KMS-11 (cell line): ENCODE results near the gene AMIGO2.

Experiments used
- H2AFZ ChIP-seq: fragments of 200-600 bp; sonication (generic); 2 replicates; pipeline ENCODE4 v1.6.1; 2016; ENCODE audit warnings: antibody characterized with exemption, mixed run types, low read depth
- H3K27ac ChIP-seq: fragments of 200-600 bp; sonication (generic); 2 replicates; pipeline ENCODE4 v1.6.1; 2016; ENCODE audit warnings: mild to moderate bottlenecking, mixed run types
- H3K27me3 ChIP-seq: fragments of 200-600 bp; sonication (generic); 2 replicates; pipeline ENCODE4 v1.6.1; 2017; ENCODE audit warnings: mild to moderate bottlenecking, low read depth, mixed run types, moderate library complexity; ENCODE audit not compliant: insufficient read depth
- H3K36me3 ChIP-seq: fragments of 200-600 bp; sonication (generic); 2 replicates; pipeline ENCODE4 v1.6.1; 2017; ENCODE audit warnings: mild to moderate bottlenecking, mixed run types; ENCODE audit not compliant: insufficient read depth
- H3K4me1 ChIP-seq: fragments of 200-600 bp; sonication (generic); 2 replicates; pipeline ENCODE4 v1.6.1; 2016; ENCODE audit warnings: mild to moderate bottlenecking, low read depth, mixed run types; ENCODE audit not compliant: poor library complexity, severe bottlenecking
- H3K4me2 ChIP-seq: fragments of 200-600 bp; sonication (generic); 2 replicates; pipeline ENCODE4 v1.7.0; 2016; ENCODE audit warnings: mild to moderate bottlenecking, mixed run types
- H3K4me3 ChIP-seq: fragments of 200-600 bp; sonication (generic); IDR thresholded peaks from 2 replicates; pipeline ENCODE4 v1.6.1; 2017; ENCODE audit warnings: low read depth, low read length, mixed read lengths; ENCODE audit not compliant: insufficient read depth
- H3K79me2 ChIP-seq: fragments of 200-600 bp; sonication (generic); 2 replicates; pipeline ENCODE4 v1.6.1; 2016; ENCODE audit warnings: low read depth, mixed run types; ENCODE audit not compliant: insufficient read depth
- H3K9ac ChIP-seq: fragments of 200-600 bp; sonication (generic); 2 replicates; pipeline ENCODE4 v1.6.1; 2016; ENCODE audit warnings: mild to moderate bottlenecking, mixed run types
- H4K20me1 ChIP-seq: fragments of 200-600 bp; sonication (generic); 2 replicates; pipeline ENCODE4 v1.6.1; 2016; ENCODE audit warnings: mild to moderate bottlenecking, mixed run types; ENCODE audit not compliant: insufficient read depth
- CTCF ChIP-seq: fragments of 200-600 bp; sonication (generic); conservative IDR thresholded peaks from 2 replicates; pipeline ENCODE4 v1.6.1; 2017; ENCODE audit warnings: low read depth, mild to moderate bottlenecking, antibody characterized with exemption, low read length, moderate library complexity, mixed read lengths

Gene AMIGO2

GRCh38 chr12:47084172-47084571 lies 4.4 kb upstream of the AMIGO2 start:
- Histone ChIP-seq H3K27me3 (no peaks in the 10 kb centered on the region), H3K9ac (no peak overlapping the region)

GRCh38 chr12:47082796-47083621 lies 3.2 kb upstream of the AMIGO2 start:
- no peak overlapping the region for H2AFZ ChIP-seq
- no peaks in the 10 kb centered on the region for H3K79me2 ChIP-seq
- H3K36me3 ChIP-seq: no peaks in the 10 kb centered on the region
- H3K27ac ChIP-seq: no peak overlapping the region
- H3K27me3 ChIP-seq: no peaks in the 10 kb centered on the region
- no peak overlapping the region for H3K4me2 ChIP-seq
- TF ChIP-seq CTCF: no peak
- H4K20me1 ChIP-seq: no peaks in the 10 kb centered on the region
- no peak overlapping the region for H3K4me3 ChIP-seq
- H3K4me1 ChIP-seq: no peaks in the 10 kb centered on the region
- H3K9ac ChIP-seq: no peak overlapping the region

More at GRCh38 chr12:47084172-47084571, 4.4 kb upstream of the AMIGO2 start:
- H3K4me3 ChIP-seq: no peak overlapping the region
- H3K27ac ChIP-seq: no peak overlapping the region
- no peaks in the 10 kb centered on the region for H3K79me2 ChIP-seq
- H3K4me1 ChIP-seq: no peaks in the 10 kb centered on the region
- H3K4me2 ChIP-seq: no peak overlapping the region
- no peak overlapping the region for H2AFZ ChIP-seq
- TF ChIP-seq CTCF: no peak
- H3K36me3 ChIP-seq: no peaks in the 10 kb centered on the region
- H4K20me1 ChIP-seq: no peaks in the 10 kb centered on the region

DNA sequence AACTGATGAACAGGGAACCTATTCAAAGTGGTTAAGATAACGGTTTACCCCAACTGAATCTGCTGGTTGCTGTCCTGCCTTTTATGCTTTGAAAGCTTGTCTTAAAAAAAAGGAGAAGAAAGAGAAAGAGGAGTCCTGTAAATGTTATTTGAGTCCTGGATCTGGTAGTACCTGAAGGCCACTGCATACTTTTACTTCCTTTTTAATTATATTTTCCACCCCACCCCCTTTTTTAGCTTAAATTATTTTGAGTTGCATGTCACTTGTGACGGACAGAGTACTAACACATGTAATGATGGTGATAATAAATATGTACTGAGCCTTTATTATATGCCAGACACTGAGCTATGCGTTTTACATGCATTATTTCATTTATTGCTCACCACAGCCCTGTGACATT lies 2.5 kb upstream of the AMIGO2 start:
- Histone ChIP-seq H4K20me1 (no peaks in the 10 kb centered on the region), H3K4me1 (no peaks in the 10 kb centered on the region), H3K9ac (no peak overlapping the region), H3K27ac (no peak overlapping the region), H2AFZ (no peak overlapping the region), H3K4me3 (no peak overlapping the region), H3K27me3 (no peaks in the 10 kb centered on the region), H3K79me2 (no peaks in the 10 kb centered on the region), H3K4me2 (no peak overlapping the region), H3K36me3 (no peaks in the 10 kb centered on the region)
- no peak for TF ChIP-seq CTCF

- H3K4me3 ChIP-seq: no peak overlapping the region
- no peak overlapping the region for H3K27ac ChIP-seq
- H3K9ac ChIP-seq: no peak overlapping the region
- no peaks in the 10 kb centered on the region for H3K4me1 ChIP-seq
- H3K27me3 ChIP-seq: no peaks in the 10 kb centered on the region
- no peak for TF ChIP-seq CTCF
- no peak overlapping the region for H2AFZ ChIP-seq
- no peaks in the 10 kb centered on the region for H4K20me1 ChIP-seq
- H3K4me2 ChIP-seq: no peak overlapping the region
- H3K36me3 ChIP-seq: no peaks in the 10 kb centered on the region
- no peaks in the 10 kb centered on the region for H3K79me2 ChIP-seq
These were observed 1.2 kb upstream of the AMIGO2 start for GRCh38 chr12:47080725-47081502.
